Fibroblast of skin of right biceps (primary cell): Measurements from ENCODE around the gene NCOA1.

Experiments used
- DNase-seq: peaks from one replicate; pipeline ENCODE4 v3.0.0-alpha.2; 2013

Gene NCOA1

DNA sequence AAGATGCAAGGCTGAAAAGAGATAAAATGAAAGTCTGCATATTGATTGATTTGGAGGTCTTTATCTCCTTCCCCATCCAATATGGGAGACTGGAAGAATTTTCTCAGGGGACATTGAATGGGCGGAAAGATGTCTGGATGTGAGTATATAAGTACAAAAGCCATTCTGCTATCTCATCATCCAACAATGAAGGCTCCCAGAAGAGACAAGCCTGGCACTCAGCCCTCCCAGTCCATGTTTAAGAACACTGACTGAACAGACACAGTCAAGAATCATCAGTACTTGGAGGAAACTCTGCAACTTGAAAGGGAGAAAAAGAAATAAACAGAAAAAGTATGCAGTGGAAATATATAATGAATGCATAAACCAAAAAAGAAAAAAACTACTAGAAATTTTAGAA lies 221.2 kb downstream of the NCOA1 start:
- DNase-seq = no peak

DNA sequence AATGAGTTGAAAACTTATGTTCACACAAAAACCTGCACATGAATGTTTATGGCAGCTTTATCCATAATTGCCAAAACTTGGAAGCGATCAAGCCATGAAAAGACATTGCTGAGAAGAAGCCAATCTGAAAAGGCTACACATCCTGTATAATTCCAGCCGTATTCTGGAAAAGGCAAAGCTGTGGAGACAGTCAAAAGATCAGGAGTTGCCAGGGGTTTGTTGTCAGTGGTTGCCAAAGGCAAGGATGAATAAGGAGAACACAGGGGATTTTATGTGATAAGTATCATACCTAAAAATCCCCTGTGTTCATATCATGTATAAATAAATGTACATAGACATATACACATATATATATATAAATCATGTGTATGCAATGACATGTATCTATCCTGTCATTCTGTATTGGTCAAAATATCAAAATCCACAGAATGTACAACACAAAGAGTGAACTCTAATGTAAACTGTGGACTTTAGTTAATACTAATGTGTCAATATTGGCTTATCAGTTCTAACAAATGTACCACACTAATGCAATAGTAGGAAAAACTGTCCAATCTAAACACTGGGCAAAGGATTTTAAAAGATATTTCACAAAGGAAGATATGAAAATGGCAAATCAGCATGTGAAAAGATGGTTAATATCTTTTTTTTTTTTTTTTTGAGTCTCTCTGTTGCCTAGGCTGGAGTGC lies 226.4 kb downstream of the NCOA1 start:
- DNase-seq = no peak

DNA sequence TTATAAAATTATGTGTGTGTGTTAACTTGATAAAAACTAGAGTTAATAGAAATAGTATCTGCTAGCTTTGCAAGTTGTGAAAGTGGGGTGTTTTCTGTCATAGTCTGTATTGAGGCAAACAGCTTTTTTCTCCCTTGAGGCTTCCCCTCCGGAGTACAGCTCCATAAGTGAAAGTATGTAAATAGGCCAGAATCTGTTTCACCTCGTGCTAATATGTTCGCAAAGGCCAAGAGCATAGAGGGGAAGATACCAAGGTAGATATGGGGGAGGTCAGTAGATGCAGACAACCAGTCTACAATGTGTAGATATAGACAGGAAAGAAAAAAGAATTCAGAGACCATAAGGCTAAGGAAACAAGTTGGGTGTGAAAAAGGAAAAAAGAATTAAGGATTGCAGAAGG lies 229.3 kb downstream of the NCOA1 start:
- no peak for DNase-seq

DNA sequence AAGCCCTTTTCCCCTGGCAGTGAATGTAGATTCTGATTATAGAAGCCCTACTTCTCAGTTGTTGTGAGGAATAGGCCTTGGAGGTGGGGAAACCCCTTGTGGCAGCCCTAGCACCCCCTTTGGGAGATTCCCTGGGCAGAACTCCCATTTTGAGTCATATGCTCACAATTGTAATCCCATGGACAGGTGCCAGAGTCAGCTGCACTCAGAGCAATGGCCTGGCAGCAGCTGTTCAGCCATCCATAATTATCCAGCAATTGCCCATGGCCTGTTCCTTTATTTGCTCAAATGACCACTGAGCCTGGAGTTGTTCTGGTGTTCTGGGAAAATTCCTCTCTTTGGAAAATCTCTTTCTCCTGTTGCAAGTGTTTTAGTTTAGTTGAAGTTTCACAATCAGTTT lies 230.4 kb downstream of the NCOA1 start:
- DNase-seq = peak; percentile 68

DNA sequence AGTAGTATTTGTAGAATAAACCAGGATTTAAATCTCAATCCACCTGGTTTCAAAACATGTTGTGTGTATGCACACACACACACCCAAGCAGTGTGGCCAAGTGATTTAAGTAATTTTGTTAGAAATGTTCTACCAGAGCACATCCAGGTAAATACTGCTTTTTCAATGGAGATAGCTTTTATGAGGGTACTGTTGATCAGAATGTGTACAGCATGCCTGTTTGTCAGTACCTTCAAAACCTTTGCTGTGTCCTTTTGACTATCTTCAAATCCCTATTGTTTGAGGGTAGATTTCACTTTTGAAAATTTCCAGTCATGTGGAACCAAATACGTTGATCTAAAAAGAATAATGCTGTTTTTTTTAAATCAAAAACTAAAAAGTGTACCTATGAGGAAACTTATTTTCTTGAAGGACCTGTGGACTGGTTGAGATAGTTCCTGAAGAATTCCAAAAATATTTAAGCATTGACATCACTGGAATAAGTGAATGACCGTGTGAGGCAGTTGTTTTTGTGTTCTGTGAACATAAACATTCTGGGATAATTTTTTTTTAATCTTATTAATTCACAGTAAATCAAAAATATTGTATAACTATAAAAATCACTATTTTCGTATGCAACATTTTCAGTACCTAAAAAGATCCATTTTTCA lies 231.2 kb downstream of the NCOA1 start:
- no peak for DNase-seq

DNA sequence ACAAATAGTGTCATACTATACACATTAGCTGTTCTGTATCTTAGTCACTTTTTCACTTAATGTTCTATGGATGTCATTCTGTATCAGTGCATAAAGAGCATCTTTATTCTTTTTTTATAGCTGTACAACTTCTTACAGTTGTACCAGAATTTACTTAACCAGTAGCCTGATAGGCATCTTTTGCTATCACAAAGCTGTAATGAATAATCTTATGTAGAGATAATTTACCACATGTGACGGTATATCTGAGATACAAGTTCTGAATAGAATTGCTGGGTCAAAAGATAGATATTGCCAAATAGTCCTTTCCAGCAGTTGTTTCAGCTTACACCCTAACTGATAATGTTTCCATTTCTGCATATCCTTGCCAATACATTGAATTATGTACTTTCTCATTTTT lies 232.1 kb downstream of the NCOA1 start:
- DNase-seq = no peak

DNA sequence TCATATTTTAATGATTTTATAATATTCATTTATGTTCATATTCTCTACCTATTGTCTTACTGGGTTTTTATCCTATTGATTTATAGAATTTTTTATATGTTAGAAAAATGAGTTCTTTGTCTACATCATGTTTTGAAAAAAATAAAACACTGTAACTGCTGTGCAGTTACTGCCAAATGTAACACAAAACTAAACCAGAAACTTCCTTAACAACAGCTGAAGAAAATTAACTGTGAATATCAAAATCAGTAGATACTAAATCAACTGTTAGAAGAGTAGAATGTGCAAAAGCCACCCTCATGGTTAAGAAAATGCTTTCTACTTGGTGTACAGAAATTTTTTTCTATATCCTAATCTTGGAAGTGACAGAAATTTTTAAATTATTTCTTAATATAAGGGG lies 232.6 kb downstream of the NCOA1 start:
- no peak for DNase-seq

DNA sequence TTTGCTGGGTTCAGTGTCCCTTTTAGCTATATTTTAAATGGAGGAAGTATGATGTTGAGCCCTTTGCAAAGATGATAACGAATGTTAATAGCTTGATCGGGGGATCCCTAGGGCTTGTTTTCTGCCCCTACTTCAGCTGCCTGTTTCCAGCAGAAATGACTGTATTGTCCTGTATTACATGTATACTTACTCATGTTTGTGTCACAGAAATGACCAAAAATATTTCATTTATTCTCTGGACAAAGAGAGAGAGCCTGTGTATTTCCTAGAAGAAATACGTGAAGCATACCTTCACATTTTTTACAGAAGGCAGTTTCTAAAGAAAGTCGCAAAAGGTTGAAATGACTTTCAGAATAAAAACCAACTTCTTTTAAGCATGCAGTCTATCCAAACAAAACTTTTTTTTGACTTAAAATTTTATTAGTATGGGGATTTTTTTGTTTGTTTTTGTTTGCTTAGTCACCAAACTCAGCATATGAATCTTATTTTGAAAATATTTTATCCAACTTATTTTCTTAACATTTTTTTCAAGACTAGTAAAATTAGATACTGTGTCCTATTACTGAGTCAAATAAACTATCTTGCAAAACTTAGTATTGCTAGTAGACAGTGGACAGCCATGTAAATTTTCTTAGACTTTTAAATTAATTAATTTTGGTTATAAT lies 233.2 kb downstream of the NCOA1 start:
- no peak for DNase-seq

DNA sequence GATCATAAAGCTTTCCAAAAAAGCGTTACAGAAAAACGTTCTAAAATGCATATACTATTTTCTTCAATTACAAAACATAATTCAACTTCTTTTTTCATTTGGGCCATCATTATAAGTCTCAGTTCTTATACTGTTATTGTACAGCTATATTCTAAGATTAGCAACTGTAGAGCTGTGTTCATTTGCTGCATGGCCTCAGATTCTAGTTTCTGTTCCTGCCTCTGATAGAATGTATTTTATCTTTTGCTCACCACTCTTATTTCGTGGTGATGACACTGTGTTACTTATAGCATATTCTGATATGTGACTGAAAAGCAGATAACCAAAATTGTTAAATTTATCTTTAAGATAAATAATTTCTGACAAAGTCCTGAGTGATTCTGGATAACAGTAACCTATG lies 234.9 kb downstream of the NCOA1 start:
- DNase-seq = no peak

DNA sequence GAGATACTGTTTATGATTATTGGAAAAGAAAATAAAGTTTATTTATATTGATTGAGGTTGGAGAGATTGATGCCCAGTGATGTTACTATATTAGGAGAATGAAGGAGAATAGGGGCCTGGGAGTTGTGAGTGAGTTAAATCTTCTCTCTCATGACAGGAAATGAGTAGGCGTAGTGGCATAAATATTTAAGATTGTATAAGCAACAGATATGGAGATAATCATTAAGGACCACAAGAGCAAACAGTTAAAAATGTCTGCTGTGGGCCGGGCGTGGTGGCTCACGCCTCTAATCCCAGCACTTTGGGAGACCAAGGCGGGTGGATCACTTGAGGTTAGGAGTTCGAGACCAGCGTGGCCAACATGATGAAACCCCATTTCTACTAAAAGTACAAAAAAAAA lies 239.4 kb downstream of the NCOA1 start:
- peak; percentile 26 for DNase-seq

DNA sequence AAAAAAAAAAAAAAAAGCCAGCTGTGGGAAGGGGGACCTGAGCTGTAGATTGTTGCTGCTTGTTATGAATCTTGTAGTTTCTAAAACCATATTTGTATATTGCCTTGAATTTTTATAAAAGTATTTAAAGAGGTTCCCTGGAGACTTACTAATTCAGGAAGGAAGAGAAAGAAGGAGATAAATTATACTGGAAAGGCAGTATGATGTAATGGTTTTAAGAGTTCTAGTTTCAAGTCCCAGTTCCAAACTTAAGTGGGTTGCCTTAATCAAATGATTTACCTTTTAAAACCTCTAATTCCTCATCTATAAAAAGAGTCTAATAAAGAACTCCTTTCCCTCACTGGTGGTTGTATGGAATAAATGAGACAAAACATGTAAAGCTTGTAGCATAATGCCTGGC lies 240.0 kb downstream of the NCOA1 start:
- DNase-seq = no peak

DNA sequence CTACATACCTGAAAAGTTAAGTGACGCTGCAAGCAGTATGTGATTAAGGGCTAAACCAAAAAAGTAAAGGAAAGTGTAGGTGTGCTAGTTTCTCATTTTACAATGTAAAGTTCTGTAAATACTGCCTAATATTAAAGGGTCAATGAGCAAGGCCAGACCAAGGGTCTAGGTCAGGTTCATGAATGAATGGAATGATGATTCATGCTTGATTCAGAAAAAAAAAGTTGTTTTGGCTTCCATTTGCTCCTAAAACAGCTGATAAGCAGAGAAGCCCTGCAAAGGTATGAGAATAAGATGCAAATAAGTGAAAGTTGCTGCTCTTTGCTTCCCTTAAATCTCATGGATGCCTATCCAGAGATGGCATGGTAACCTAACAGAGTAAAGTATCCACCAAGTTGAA lies 240.9 kb downstream of the NCOA1 start:
- no peak for DNase-seq

DNA sequence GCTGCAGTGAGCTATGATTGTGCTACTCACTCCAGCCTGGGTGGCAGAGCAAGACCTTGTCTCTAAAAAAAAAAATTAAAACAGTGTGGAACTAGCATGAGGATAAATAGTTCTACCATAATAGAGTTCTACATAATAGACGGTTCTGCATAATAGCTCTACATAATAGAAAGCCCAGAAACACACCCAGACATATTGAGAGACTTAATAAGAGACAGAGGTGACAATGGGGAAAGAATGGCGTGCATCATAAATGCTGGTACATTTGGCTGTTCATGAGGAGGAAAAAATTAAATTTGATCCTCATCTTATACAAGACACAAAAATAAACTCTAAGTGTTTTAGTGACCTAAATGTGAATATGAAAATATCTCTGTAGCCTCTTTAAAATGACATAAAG lies 243.7 kb downstream of the NCOA1 start:
- no peak for DNase-seq

DNA sequence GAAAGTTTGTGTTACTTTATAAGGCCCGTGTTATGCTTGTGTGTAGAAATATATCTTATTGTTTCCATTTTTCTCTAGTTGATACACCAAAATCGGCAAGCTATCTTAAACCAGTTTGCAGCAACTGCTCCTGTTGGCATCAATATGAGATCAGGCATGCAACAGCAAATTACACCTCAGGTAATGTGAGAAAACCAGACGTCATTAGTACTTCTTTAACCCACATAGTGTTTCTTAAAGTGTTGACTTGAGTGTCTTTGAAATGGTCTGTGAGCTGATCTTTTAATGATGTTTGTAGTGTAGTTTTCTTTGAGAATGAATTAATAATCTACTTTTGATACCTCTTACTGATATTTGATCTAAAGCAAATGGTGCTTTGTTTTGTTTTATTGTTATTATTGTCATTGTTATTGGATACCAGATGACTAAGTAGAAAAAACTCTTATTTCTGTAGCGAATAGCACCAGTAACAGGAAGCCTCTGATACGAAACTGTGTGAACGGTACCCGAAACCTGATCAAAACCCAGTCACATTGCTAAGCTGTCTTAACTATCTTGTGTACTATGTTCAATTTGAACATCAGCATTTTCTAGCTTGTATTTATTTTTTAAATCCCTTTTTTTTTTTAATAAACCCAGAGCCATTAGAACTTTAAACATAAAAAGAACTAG lies 248.4 kb downstream of the NCOA1 start:
- no peak for DNase-seq

DNA sequence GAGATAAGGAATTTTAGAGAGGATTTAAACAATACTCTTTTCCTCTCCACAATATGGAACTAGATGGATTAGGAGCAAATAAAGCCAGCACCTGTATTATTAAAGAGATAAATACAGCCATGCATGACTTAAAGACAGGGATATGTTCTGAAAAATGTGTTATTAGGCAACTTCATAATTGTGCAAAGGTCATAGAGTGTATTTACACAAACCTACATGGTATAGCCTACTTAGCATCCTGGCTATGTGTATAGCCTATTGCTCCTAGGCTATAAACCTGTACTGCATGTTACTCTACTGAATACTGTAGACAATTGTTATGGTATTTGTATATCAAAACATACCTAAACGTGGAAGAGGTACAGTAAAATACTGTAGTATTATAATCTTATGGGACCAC lies 249.1 kb downstream of the NCOA1 start:
- DNase-seq = no peak

DNA sequence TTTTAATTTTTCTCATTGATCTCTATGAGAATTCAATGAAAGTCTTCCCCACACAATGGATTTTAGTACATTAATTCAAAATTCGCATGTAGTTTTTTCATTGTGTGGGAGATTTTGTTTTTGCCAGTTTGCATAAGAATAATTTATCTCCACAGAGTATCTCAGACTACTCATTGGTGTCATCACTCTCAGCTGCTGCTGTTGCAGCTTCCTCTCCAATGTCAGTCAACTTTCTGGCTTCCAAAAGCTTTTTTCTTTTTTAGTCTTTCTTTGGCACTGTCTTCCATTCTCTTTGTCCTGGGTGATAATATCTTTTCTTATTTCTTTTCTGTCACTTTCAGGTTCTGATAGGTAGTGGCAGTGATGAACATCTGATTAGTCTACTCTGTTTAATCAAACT lies 251.7 kb downstream of the NCOA1 start:
- no peak for DNase-seq

DNA sequence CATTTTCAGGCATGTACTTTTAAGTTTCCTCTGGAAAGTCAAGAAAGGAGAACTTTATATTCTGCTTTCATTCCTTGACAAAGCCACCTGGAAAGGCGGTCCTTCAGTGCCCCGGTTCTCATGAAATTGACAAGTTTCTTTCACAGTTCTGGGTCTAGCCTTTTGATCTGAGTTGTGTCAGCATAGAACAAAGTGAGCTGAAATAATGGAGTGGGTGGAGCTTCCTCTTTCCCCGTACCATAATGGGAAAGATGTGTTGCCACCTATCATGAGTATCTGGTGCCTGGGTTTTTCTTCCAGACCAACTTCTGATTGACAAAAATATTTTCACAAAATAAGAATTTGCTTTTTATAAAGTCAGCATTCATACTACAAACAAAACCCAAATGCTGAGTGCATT lies 252.9 kb downstream of the NCOA1 start:
- DNase-seq = no peak

DNA sequence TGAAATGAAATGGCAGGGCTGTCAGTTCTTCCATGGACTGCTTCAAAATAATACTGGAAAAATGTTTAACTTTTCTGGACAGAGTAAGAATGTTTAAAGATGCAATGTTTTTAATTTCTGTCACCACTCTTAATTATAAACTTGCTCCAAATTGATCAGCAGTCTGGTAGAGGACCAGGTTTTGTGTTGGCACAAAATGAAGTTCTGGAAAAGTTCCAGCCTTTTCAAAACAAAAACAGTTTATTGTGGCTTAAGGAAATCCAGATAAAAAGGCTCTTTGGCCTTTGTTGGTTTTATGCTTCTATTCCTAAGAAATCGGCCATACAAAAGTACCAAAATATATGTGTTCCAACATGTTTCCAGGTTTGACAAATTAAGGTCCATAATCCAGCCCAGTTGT lies 253.3 kb downstream of the NCOA1 start:
- no peak for DNase-seq

DNA sequence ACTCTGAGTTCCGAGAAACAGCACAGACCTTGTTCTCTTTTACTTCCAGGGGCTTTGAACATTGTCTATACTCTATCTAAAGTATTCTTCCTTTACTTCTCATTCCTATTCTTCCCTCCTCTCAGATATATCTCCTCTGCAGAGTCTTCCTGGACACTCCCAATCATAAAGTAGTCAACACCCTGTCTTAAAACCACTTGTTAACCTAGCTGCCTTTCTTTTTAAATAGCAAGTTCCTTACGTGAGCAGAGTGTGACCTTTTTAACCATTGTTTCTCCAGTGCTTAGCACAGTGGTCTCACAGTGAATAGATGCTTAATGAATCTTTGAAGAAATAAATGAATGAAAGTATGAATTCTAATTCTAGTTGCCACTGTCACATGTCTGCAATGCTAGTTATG lies 254.8 kb downstream of the NCOA1 start:
- no peak for DNase-seq

DNA sequence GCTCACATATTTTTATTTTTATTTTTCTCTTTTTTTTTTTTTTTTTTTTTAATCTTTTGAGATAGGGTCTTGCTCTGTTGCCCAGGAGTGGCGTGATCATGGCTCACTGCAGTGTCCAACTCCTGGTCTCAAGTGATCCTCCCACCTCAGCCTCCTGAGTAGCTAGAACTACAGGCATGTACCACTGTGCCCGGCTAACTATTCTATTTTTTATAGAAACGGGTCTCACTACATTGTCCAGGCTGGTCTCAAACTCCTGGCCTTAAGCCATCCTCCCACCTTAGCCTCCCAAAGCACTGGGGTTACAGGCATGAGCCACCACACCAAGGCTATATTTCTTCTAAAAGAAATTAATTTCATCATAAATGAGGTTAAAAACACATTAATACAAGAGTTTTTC lies 256.2 kb downstream of the NCOA1 start:
- no peak for DNase-seq

DNA sequence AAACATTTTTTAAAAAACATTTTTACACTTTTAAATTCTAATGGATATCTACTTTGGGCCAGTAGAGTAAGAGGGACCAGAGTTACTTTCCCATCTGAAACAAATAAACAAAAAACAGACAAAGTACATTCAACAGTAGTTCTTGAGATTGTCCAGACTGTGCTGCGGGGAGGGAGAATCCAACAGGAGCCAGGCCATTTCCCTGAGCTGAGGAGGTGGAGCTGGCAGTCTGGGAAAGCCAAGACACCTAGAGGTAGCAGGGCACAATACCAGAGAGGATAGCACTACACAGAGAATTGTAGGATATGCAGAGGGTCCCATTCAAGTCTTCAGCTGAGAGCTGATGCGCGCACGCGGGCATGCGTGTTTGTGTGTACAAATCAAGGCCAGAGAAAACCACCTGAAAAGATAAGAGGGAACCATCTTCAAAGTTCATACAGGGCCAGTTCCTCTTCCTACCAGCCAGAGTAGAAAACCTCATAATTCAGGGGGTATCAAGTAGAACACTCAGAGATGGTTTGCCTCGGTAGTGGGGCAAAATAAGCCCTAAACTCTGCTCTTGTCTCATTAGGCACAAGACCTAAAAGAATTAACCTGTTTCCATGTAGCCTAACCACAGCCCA lies 258.1 kb downstream of the NCOA1 start:
- DNase-seq = no peak

DNA sequence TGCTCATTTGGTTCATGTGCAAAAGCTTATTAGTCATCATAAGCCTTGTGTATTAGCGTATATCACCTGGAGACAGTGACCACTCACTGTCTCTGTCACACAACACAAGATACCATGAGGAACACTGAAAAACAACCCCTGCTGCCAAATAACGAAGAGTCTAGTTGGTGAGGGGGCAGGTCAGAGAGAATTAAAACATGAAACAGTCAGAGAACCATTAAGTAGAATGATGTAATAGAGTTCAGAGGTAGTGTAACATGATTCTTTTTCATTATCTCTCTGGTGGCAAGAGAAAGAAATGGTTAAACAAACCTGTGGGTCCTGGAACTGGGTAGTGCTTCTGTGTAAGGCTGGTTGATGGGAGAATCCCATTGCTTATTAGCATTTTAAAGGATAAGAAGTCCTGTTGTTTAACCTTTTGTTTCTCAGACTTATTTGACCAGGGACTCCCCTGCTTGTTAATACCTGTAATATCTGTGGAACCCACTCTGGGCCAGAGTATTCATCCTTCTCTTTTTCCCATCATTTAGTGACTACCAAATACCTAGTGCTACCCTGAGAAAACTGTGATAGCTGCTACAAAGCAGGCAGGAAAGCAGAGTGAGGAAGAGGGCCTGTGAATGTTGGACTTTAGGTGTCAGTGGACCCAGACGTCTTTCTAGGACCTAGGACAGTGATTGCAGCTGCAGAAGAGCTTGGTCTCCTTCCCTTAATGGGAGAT lies 264.1 kb downstream of the NCOA1 start:
- DNase-seq = no peak

DNA sequence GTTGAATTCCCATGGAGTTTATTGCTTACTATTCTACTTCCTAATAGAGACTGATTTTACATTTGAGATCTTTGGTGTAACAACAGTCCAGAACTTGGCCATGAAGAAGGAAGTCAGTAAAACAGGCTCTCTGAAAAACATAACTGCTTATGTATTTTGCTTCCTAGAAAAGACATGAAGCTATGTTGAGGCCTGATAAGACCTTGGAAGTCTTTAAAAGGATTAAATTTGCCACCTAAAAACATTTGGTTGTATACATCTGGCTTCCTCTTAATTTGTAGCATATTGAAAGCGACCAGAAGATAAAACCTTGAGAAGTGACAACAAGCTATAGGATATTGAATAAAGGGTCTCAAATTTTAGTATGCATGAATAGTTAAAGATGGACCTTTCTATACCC lies 265.7 kb downstream of the NCOA1 start:
- no peak for DNase-seq
